Measurements from ENCODE around the gene CENPW. TPM values are rescaled to one million over a fixed set of nuclear protein-coding genes. Genes with fewer than 3 reads are reported as not detected.

CENPW gene
- 10 to 100 TPM; 18.3 to 38.3 (median 23.4) TPM for polyA plus RNA-seq (ENCODE audit: insufficient read depth in 1 of 5, insufficient read length in 5 of 5, low replicate concordance in 1 of 5)
- long read RNA-seq, donor 1, transcript CENPW-203 (3 exons, 750 nt), result major isoform, 28 of 30 reads
- long read RNA-seq, donor 1, partial matches to known transcripts, result 0 of 30 reads
- long read RNA-seq, donor 1, other reads (novel, unspliced or antisense), result 0 of 30 reads
- long read RNA-seq, donor 2, transcript CENPW-203 (3 exons, 750 nt), result major isoform, 23 of 26 reads
- long read RNA-seq, donor 2, partial matches to known transcripts, result 0 of 26 reads
- long read RNA-seq, donor 2, other reads (novel, unspliced or antisense), result 0 of 26 reads
- long read RNA-seq, donor 3, transcript CENPW-203 (3 exons, 750 nt), result major isoform, 27 of 30 reads
- long read RNA-seq, donor 3, partial matches to known transcripts, result 0 of 30 reads
- long read RNA-seq, donor 3, other reads (novel, unspliced or antisense), result 0 of 30 reads
- long read RNA-seq, donor 4, transcript CENPW-203 (3 exons, 750 nt), result major isoform, 12 of 12 reads
- long read RNA-seq, donor 4, partial matches to known transcripts, result 0 of 12 reads
- long read RNA-seq, donor 4, other reads (novel, unspliced or antisense), result 0 of 12 reads
- long read RNA-seq, donor 5, transcript CENPW-201 (3 exons, 528 nt), result minor isoform, 6 of 56 reads
- long read RNA-seq, donor 5, transcript CENPW-203 (3 exons, 750 nt), result major isoform, 50 of 56 reads
- long read RNA-seq, donor 5, partial matches to known transcripts, result 0 of 56 reads
- long read RNA-seq, donor 5, other reads (novel, unspliced or antisense), result 0 of 56 reads
- long read RNA-seq, donor 6, transcript CENPW-203 (3 exons, 750 nt), result major isoform, 26 of 28 reads
- long read RNA-seq, donor 6, partial matches to known transcripts, result 0 of 28 reads
- long read RNA-seq, donor 6, other reads (novel, unspliced or antisense), result 0 of 28 reads
- long read RNA-seq, donor 7, transcript CENPW-203 (3 exons, 750 nt), result major isoform, 15 of 18 reads
- long read RNA-seq, donor 7, partial matches to known transcripts, result 0 of 18 reads
- long read RNA-seq, donor 7, other reads (novel, unspliced or antisense), result 0 of 18 reads
- long read RNA-seq, donor 8, transcript CENPW-203 (3 exons, 750 nt), result major isoform, 17 of 20 reads
- long read RNA-seq, donor 8, partial matches to known transcripts, result 0 of 20 reads
- long read RNA-seq, donor 8, other reads (novel, unspliced or antisense), result 0 of 20 reads

DNA sequence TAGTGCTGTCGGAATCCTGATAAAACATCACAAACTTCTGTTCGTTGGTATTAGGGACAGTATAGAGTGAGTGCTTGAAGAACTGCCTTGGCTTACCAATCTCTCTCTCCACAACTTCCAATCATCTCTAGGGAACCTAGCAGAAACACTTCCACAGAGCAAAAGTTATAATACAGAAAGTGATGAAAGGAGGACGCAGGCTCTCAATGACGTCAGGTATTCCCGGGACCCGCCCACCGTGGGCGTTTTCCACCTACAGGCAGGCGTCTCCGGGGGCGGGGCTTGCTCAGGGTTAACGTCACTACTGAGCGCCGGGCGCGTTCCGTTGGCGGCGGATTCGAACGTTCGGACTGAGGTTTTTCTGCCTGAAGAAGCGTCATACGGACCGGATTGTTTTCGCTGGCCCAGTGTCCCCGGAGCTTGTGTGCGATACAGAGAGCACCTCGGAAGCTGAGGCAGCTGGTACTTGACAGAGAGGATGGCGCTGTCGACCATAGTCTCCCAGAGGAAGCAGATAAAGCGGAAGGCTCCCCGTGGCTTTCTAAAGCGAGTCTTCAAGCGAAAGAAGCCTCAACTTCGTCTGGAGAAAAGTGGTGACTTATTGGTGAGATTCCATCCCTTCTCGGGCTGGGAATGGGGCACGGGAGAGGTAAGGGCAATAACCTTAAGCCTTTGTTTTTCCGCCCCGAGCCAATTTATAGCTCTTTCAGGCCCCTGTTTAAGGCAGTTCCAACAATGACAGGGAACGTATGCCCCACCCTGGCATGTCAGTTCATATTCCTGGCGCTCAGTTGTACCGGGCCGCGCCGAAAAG is at the start of gene CENPW:
CENPW (plus strand) TSS at position 320 of the 814 bp plus-strand sequence; CDS start at position 479, 159 bp downstream.
- DNase-seq, result peak; percentile 78 to 82

DNA sequence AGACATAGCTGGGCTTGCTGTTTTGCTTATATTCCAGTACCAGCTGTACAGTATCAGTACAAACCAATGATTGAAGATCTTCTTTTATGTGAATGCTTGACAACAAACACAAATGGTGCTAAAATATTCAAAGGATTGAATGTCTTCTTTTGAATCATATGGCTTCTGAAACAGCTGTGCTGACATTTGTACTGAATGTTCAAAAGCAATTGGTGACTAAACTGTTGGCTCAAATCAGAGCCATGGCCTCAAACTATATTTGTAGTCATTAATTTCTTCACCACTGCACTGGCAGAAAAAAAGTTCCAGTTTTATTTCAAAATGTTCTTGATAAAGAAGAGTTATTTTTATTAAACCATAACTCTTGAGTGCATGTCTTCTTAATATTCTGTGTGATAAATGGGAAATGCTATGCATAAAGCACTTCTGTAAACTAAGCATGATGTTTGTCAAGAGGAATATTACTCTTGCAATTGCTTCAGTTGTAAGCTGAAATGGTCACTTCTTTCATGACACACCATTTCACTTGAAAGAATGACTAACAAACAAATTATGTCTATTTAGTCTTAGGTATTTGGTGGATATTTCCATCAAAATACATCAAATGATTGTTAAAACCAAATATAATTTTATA is 45.9 kb upstream of the CENPW start:
- DNase-seq, result no peak

GRCh38 chr6:126300126-126300525 is 39.8 kb upstream of the CENPW start:
- DNase-seq, result no peak

- no peak for DNase-seq
These were observed 39.2 kb upstream of the CENPW start for GRCh38 chr6:126300735-126301134.

GRCh38 chr6:126302191-126302590 is 37.7 kb upstream of the CENPW start:
- no peak for DNase-seq

GRCh38 chr6:126307849-126308248 is 32.1 kb upstream of the CENPW start:
- peak; percentile 2 to 4 for DNase-seq

GRCh38 chr6:126308362-126308761 is 31.6 kb upstream of the CENPW start:
- DNase-seq, result peak; percentile 32 to 36

DNA sequence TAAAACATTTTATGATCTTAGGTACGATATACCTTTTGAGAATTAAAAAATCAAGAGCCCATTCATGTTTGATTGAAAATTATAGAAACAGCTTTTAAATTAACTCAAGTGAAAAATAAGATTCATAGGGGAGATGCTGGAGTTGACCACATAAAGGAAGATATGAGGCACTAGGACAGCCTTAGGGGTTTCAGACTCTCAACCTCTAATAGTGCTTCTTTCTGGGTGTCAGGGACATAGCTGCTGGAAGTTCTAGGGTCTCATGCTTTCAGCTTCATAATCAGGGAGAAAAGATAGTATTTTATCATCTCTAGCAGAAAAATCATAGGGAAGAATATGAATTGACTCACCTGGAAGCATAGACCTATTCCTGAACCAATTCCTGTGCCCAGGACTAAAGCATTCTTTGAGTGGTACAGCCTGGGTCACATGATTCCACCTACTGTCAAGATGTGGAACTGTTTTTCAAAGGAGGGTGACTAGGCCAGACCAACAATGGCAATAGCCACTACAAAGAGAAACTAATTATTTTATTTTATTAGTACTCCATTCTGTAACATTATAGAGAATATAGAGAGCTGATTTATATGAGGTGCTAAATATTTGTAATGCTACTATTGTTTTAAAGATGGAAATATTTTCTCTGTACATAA is 27.8 kb upstream of the CENPW start:
- no peak for DNase-seq

GRCh38 chr6:126313941-126314340 is 26.0 kb upstream of the CENPW start:
- no peak for DNase-seq

DNA sequence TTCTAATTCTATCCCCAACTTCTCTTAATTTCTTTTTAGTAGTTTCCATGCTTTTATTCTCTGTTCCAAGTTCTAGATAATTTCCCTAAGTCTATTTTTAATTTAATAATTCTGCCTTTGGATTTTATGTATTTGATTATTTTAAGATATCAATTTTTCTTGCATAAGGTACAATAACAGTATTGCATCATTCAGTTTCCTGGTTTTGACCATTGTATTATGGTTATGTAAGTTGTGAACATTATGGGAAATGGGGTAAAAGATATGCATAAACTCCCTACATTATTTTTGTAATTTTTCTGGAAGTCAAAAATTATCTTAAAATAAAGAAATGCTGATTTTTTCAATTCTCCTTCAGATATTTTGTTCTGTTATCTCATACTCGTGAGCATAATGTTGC is 21.1 kb upstream of the CENPW start:
- DNase-seq, result no peak

DNA sequence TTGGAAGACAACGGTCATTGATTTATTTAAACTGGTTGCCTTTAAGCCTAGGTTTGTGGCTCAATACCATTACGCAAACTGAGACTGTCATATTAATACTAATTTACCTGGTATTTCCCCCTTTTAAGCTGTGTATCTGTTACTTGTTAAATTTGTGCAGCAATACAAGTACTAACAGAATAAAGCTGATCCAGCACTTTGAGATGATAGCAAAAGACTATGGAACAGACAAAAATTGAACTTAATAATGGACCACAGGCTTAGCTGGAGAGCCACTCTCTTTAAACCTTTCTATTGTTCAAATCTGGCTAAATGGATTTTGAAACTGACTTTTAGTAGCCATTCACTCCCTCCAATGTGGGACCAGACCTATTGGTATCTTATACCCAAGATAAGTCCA is 6.2 kb upstream of the CENPW start:
- DNase-seq, result no peak

DNA sequence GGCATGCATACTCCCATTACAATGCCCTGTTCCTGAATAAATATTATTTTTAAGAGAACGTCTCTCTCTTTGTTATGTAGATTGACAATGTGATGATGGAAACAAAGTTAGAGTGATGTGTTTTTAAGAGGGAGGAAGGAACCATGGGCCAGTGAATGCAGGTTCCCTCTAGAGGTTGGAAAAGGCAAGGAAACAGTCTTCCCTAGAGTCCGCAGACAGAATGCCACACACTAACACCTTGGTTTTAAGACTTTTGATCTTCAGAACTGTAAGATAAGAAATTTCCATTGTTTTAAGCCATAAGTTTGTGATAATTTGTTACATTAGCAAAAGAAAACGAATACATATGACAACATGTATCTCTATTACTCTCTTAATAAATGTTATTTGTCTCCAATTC is 4.7 kb upstream of the CENPW start:
- no peak for DNase-seq

DNA sequence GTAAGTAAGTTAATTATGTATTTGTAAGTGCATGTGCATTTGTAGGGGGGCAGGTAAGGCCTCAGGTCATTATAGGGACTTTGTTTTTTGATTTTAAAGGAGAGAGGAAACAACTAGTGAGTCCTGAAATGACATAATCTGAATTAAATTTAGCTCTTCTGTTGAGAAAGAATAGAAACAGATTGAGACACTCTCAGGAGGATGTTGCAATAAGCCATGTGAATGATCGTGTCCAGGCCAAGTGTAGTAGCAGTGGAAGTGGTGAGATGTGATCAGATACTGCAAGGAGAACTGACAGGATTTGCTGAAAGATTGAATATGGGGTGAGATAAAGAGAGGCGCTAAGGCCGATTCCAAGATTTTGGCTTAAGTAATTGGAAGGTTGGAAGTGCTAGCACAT is 2.6 kb upstream of the CENPW start:
- peak; percentile 70 to 82 for DNase-seq

DNA sequence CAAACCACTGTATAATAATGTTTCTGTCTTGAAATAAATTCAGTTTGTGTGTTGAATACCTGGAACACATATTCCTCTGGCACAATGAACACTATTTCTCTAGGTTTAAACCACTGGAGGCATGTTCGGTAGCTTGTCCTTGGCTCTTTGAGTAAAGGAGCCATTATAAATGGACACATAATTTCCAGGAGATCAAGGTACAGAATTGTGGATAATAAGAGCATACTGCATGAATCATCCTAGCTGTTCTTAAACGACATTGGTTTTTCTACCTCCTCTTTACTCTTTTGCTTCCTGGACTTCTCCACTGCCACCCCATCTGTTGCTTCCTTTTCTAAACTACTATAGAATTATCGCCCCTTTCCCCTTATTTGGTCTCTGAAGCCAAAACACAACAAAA is 1.2 kb downstream of the CENPW start:
- DNase-seq, result no peak

DNA sequence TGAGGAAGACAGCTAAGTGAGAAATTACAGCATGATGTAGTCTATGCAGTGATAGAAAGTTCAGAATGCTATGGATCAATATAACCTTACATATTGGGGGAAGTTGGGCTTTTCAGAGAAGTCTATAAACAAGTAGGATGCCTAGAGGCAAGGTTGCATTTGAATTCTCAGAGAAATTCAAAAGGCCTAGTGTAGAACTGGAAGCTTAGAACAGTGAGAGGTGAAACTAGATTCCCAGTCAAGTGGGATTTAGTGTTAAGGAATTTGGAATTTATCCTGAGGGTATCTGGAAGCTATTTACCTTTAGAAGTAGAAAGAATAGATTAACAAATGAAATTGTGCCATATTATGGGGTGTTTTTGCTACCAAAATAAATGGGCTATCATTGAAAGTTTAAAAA is 4.3 kb downstream of the CENPW start:
- DNase-seq, result no peak

DNA sequence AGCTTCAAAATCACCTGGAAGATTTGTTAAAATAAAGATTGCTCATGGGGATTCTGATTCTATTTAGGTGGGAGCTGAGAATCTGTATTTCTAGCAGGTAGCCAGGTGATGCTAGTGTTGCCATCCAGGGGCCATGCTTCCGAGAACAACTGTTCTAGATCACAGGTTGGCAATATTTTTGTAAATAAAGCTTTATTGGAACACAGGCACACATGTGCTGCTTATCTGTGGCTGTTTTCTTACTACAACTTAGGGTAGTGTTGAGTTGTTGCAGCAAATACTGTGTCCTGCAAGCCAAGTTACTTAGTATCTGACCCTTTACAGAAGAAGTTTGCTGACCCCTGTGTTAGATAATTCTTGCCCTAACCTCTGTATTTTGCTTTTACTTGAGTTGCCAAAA is 12.0 kb downstream of the CENPW start:
- no peak for DNase-seq

GRCh38 chr6:126352514-126352913 is 12.6 kb downstream of the CENPW start:
- DNase-seq, result no peak

GRCh38 chr6:126356526-126356925 is 16.6 kb downstream of the CENPW start:
- no peak for DNase-seq

- no peak for DNase-seq
These were observed 20.1 kb downstream of the CENPW start for GRCh38 chr6:126359936-126360537.

All from right lung (tissue), 10 donors.